DND-41 (cell line): Measurements from ENCODE around the gene TRIM29.

Source experiments
- EZH2 ChIP-seq: IDR thresholded peaks from 3 replicates; pipeline ENCODE4 v1.6.1; 2012; ENCODE audit warnings: borderline replicate concordance, low read depth, mild to moderate bottlenecking, moderate library complexity, low read length, inconsistent platforms; ENCODE audit not compliant: severe bottlenecking
- TF ChIP-seq, protein P1 (sequence below): IDR thresholded peaks from 2 replicates; pipeline ENCODE4 v1.5.1; 2012; ENCODE audit warnings: borderline replicate concordance, low read length, moderate library complexity, mild to moderate bottlenecking; ENCODE audit not compliant: poor library complexity, severe bottlenecking; ENCODE audit errors: extremely low read depth

DNA sequence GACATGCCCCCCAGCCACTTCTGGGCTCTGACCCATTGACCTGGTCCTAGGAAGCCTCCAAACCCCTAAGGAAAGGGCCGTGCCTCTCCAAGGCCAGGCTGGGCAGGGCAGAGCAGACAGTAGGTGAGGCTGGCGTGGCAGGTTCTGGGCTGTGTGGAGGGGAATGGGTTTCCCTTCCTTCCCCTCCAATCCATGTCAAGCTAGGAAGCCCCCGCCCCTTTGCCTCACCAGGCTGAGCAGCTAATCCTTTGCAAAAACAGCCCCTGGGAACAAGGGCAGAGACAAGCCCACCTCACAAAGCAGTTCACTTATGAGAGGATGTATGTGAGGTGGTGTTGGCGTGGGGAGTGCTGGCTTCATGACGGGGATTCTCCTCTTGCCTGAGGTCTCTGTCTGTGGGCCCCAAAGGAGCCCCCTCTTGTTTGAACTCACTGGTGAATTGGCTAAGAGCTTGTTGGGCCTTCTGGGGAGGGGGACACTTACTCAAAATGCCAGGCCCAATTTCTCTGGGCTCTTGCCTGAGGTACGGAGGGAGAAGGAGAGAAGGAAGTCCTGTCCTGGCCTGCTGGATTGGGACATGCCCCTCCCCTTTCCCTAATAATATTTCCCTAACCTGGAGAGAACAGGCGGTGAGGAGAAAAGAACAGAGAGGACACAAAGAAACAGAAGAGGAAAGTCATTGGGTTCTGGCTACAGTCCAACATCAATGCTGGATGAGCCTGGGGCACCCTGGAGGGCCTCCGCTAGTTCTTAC lies 1.6 kb upstream of the TRIM29 start:
- TF ChIP-seq, protein P1, sequence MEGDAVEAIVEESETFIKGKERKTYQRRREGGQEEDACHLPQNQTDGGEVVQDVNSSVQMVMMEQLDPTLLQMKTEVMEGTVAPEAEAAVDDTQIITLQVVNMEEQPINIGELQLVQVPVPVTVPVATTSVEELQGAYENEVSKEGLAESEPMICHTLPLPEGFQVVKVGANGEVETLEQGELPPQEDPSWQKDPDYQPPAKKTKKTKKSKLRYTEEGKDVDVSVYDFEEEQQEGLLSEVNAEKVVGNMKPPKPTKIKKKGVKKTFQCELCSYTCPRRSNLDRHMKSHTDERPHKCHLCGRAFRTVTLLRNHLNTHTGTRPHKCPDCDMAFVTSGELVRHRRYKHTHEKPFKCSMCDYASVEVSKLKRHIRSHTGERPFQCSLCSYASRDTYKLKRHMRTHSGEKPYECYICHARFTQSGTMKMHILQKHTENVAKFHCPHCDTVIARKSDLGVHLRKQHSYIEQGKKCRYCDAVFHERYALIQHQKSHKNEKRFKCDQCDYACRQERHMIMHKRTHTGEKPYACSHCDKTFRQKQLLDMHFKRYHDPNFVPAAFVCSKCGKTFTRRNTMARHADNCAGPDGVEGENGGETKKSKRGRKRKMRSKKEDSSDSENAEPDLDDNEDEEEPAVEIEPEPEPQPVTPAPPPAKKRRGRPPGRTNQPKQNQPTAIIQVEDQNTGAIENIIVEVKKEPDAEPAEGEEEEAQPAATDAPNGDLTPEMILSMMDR, result no peak
- TF ChIP-seq EZH2, result no peak
